Fibroblast of skin of left biceps (primary cell): Measurements from ENCODE around the gene RGS17.
A peak's percentile ranks its signal among the peaks of the same experiment; 100 is the strongest.
"Not testable (repeated sequence)": the region's sequence is repeated elsewhere in the genome, so short reads cannot be mapped to it uniquely, and the experiment has no call there.

Source experiments
- DNase-seq, 2 experiments: peaks; one replicate each; pipeline ENCODE4 v3.0.0-alpha.2; 2013; ENCODE audit warnings: low read depth in 2 of 2

The RGS17 gene

GRCh38 chr6:153131037-153131981 lies at the start of gene RGS17:
RGS17 (minus strand) TSS chr6:153131282; CDS start chr6:153044018, 87,264 bp downstream.
- peak; percentile 36 for DNase-seq

- no peak for DNase-seq
Observed at GRCh38 chr6:153172815-153173214, 41.7 kb upstream of the RGS17 start.

- DNase-seq = peak in 1 of 2 experiments; percentile 6
Observed at GRCh38 chr6:153170511-153170910, 39.4 kb upstream of the RGS17 start.

DNA sequence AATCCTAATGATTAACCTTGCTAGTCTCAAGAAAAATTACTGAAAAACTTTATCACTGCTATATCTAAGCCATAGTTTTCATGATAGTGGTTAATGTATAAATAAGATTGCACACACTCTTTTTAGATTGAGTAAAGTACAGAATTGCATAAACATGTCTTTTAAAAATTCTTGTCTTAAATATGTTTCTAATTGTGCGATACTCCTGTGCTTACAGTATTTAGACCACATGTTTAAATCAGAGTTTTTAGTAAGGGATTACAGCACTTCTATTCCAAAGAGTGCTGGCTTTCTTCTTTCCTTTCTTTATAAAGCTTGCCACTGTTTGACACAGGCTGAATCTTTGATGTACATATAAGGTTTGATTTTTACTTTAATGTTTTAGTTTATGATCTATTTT lies 36.8 kb upstream of the RGS17 start:
- peak; percentile 11 to 19 for DNase-seq

- peak; percentile 57 to 65 for DNase-seq
Observed at GRCh38 chr6:153167061-153167891, 36.2 kb upstream of the RGS17 start.

DNA sequence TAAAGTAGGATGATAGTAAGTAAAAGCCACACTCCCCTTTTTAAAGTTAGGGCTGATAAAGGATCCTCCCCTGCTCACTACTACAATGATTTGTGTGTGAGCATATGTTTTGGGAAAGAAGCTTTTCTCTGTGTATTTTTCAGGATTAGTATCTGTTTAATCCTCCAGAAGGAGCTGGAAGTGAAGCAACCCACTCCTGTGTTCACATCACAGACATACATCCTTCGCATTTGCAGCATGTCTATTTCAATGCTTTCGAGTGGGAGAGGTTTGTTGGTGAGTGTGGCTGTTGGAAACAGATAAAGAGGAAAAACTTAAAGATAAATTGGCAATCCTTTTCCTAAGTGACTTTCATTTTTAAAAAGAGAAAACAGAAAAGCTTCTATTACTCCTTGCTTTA lies 31.6 kb upstream of the RGS17 start:
- no peak for DNase-seq

- no peak for DNase-seq
Observed at GRCh38 chr6:153162172-153162571, 31.1 kb upstream of the RGS17 start.

DNA sequence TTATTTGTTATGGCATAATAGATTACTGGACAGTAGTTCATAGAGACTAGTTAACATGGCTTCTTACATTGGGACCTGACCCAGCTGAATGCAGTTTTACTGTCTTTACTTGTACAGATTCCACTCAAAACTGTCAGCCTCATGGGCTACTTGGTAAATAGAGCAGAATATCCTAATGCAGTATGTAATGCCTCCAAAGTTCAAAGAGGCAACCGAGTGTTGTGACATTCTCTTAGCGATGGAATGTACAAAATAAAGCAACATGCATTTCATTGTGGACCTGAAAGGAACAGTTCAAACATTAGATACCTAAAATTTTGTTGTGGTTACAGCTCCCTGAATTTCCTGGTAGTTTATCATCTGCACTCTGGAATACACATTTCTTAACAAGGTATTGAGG lies 29.1 kb upstream of the RGS17 start:
- no peak for DNase-seq

- DNase-seq = no peak
Observed at GRCh38 chr6:153150752-153151440, 19.8 kb upstream of the RGS17 start.

- no peak for DNase-seq
Observed at GRCh38 chr6:153150371-153150751, 19.3 kb upstream of the RGS17 start.

GRCh38 chr6:153149891-153150290 lies 18.8 kb upstream of the RGS17 start:
- DNase-seq = no peak

- DNase-seq = no peak
Observed at GRCh38 chr6:153146413-153146812, 15.3 kb upstream of the RGS17 start.

DNA sequence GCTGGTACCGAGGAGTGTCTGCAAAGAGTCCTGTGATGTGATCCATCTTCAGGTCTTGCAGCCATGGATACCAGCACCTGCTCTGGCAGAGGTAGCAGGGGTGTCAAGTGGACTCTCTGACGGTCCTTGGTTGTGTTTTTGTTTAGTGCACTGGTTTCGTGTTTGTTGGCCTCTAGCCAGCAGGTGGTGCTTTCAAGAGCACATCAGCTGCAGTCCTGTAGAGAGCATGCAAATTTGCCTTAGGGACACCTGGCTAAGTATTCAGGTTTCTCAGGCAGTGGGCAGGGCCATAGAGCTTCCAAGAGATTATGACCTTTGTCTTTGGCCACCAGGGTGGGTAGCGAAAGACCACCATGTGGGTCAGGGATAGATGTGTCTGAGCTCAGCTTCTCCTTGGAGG lies 14.5 kb upstream of the RGS17 start:
- no peak for DNase-seq

DNA sequence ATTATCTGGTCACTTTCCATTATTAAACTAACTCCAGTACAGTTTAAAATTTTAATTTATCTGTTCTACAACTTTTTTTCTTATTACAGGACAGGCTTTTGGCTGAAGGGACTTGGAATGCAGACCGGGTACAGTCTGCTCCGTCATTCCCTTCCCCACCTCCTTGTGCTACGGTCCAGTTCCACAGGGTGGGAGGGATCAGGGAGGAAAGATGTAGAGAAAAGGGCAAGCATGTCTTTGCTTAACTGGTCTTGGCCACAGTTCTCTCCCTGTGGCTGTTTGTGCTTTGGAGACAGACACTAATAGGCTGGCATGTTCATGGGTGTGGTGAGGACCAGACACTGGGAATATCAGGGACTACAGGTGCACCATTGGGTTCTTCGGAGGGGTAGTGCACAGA lies 12.1 kb upstream of the RGS17 start:
- no peak for DNase-seq

DNA sequence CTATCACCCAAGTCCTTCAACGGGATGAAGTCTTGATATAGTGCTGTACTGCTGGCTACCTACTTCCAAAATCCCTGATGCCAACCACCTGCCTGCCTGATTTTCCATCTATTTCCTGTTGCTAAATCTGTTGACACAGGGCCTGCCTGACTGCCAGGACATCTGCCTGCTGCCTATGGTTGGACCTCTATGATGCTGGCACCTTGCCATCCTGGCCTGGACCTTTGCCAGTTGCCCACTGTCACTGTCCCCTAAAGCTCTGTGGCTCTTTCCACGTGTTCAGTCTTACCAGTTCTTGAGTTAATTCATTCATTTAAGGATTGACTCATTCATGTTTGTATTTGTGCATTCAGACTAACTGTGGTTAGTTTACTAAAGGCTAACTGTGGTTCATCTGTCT lies 9.2 kb upstream of the RGS17 start:
- no peak for DNase-seq

DNA sequence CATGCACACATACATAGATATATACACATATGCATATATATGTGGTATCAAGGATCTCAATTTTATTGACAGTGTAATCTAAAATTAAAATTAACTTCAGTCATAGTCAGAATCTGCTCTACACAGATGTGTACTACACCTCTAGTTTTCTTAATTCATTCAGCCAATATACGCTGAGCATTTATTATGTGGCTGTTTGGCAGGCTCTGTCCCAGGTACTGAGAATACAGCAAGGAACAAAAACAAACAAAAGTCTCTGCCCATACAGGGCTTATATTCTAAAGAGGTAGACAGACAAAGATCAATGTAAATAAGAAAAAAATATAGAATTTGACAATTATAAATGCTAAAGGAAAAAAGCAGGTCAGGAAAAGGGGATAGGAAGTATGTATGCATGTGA lies 7.8 kb upstream of the RGS17 start:
- no peak for DNase-seq

DNA sequence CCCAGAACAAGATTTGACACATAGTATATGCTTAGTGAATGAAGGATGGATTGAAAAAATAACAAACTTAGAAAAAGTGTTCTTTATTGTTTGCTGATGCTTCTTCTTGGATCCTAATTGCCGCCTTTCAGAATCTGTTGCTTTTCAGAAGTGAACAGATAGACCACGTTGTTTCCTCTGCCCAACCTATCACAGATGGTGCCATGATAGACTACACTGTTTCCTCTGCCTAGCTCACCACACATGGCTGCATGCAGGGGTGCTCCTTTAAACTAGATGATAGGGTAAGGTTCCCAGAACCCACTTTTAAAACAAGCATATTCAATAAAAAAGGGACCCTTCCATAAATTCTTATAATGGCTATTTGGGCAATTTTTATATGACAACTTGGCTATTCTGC lies 4.6 kb upstream of the RGS17 start:
- no peak for DNase-seq

DNA sequence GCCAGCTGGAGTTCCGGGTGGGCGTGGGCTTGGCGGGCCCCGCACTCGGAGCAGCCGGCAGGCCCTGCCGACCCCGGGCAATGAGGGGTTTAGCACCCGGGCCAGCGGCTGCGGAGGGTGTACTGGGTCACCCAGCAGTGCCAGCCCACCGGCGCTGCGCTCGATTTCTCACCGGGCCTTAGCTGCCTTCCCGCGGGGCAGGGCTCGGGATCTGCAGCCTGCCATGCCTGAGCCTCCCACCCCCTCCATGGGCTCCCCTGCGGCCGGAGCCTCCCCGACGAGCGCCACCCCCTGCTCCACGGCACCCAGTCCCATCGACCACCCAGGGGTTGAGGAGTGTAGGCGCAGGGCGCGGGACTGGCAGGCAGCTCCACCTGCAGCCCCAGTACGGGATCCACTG lies 2.6 kb upstream of the RGS17 start:
- not testable (repeated sequence) for DNase-seq

DNA sequence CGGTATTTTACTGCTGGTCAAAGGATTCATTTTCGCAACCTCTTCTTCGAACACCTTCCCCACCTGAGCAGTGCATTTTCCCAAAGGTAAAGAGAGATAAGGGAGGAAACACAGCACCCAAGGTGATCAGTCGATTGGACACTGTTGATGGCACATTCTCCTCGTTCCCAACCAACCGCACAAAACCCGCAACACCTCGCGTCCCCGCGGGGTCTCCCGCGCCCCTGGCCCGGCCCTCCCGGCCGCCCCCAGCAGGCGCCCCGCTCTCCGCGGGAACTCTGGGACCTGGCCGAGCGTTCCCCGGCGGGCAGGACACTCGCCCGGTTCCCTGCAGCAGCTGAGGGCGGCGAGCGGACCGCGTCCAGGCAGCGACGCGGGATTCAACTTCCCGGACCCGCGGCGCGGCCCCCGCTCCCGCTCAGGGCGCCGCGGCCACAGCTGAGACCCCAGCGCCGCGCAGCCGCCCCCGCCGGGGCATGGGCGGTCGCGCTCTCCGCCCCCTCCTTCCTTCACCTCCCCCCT lies 506 bp downstream of the RGS17 start:
- DNase-seq = no peak

DNA sequence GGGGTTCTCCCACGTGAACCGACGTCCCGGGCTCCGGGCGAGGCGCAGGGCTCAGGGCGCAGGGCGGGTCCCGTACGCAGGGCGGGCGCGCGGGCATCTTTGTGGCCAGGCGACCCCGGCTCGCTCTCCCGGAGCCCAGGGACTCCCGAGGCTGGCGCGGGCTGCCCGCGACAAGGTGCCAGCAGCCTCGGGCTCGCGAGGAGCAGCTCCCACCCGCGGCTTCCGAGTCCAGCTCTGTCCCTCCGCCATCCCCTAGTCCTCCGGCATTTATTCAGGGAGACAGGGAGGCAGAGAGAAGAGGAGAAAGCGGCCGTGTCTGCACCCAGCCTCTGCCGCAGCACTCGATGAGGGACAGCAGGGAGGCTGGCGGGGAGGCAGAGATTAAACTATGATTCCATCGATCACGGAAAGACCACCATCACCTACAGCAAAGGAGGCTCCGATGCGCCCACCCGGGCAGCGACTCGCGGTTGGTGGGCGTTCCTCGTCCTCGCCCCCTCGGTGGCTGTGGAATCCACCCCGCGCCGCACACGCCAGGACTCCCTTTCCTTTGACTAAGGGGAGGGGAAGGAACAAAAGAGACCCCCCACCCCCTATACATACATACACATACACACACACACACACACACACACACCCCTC lies 1.1 kb downstream of the RGS17 start:
- no peak for DNase-seq

DNA sequence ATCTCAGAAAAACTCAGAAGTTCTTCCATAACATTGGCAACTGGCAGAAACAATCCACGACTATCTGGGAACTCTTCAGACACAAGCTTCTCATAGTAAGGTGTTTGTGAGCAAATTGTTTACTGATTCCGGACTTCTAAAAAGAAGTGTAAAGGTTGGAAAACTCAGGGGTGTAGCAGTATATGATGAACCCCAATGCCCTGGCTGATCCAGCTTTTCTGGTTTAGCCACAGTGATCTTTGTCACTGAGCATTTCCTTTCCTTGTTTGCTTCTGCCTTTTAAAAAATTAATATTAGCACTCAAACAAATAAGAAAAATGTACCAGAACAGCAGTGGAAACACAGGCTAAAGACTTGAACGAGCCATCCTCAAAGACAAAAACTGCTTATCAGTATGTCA lies 4.9 kb downstream of the RGS17 start:
- DNase-seq = no peak
